ENCODE measurements around the gene TEKTIP1.

GRCh38 chr19:3586707-3587346, 47.9 kb downstream of the TEKTIP1 start:
- TF ChIP-seq YY1 (IDR thresholded peaks at IDR 0.05; ENCODE audit: low read depth) (no peak), MAX (IDR thresholded peaks at IDR 0.05) (no peak), REST (IDR thresholded peaks at IDR 0.05; ENCODE audit: low read depth) (no peak), USF1 (IDR thresholded peaks at IDR 0.05) (no peak), RAD21 (IDR thresholded peaks at IDR 0.05; ENCODE audit: low read depth) (no peak), EGR1 (IDR thresholded peaks at IDR 0.05) (no peak), EP300 (IDR thresholded peaks at IDR 0.05; ENCODE audit: borderline replicate concordance) (no peak), TCF12 (IDR thresholded peaks at IDR 0.05; ENCODE audit: low read depth) (no peak), TAF1 (IDR thresholded peaks at IDR 0.05; ENCODE audit: low read depth) (no peak)

All from Ishikawa (cell line).